Neuronal stem cell (in vitro differentiated cells): ENCODE data around the gene PATZ1.

Experiments used
- DNase-seq: peaks from one replicate; pipeline ENCODE4 v3.0.0-alpha.2; 2013; ENCODE audit warnings: low spot score
- H2AFZ ChIP-seq: one replicate; pipeline ENCODE4 v1.6.1; 2013; ENCODE audit warnings: mild to moderate bottlenecking, low read length, inconsistent platforms
- H2AK5ac ChIP-seq: 2 replicates; pipeline ENCODE4 v1.6.1; 2013; ENCODE audit warnings: low read depth, mild to moderate bottlenecking, inconsistent platforms, low read length, moderate library complexity, mixed read lengths
- H2BK120ac ChIP-seq: 2 replicates; pipeline ENCODE4 v1.6.1; 2013; ENCODE audit warnings: low read depth, mild to moderate bottlenecking, inconsistent platforms, low read length, moderate library complexity, mixed read lengths
- H2BK12ac ChIP-seq: one replicate; pipeline ENCODE4 v1.6.1; 2013; ENCODE audit warnings: low read length, inconsistent platforms
- H2BK15ac ChIP-seq: 2 replicates; pipeline ENCODE4 v1.6.1; 2013; ENCODE audit warnings: mild to moderate bottlenecking, low read length, inconsistent platforms, mixed read lengths
- H2BK5ac ChIP-seq: one replicate; pipeline ENCODE4 v1.6.1; 2013; ENCODE audit warnings: inconsistent platforms, mild to moderate bottlenecking, low read length, moderate library complexity
- H3K14ac ChIP-seq: one replicate; pipeline ENCODE4 v1.6.1; 2013; ENCODE audit warnings: low read length, inconsistent platforms
- H3K18ac ChIP-seq: 2 replicates; pipeline ENCODE4 v1.6.1; 2013; ENCODE audit warnings: low read length, inconsistent platforms
- H3K23ac ChIP-seq: 2 replicates; pipeline ENCODE4 v1.6.1; 2013; ENCODE audit warnings: low read depth, mild to moderate bottlenecking, mixed read lengths, low read length, inconsistent platforms; ENCODE audit not compliant: poor library complexity
- H3K27ac ChIP-seq: replicated peaks from 3 replicates; pipeline ENCODE4 v1.5.1; 2013; ENCODE audit warnings: low read length, inconsistent platforms
- H3K27me3 ChIP-seq, 3 experiments: 2 replicates each; pipeline ENCODE4 v1.6.1; 2013; ENCODE audit warnings: low read length in 3 of 3, mild to moderate bottlenecking in 2 of 3, inconsistent platforms in 1 of 3, low read depth in 1 of 3, mixed read lengths in 1 of 3, moderate library complexity in 1 of 3; ENCODE audit not compliant: control insufficient read depth in 3 of 3, insufficient read depth in 3 of 3
- H3K36me3 ChIP-seq, 2 donors: replicated peaks in 1 of 2; 2 replicates each; pipeline ENCODE4 v1.6.1; 2013; ENCODE audit warnings: low read length in 2 of 2; ENCODE audit not compliant: control insufficient read depth in 2 of 2, insufficient read depth in 2 of 2
- H3K4ac ChIP-seq: 2 replicates; pipeline ENCODE4 v1.6.1; 2013; ENCODE audit warnings: inconsistent platforms, mild to moderate bottlenecking, low read length, moderate library complexity
- H3K4me1 ChIP-seq, 2 donors: 1 replicate in 1 of 2; 2 replicates in 1 of 2; pipeline ENCODE4 v1.6.1; 2013; ENCODE audit warnings: low read length in 2 of 2, low read depth in 1 of 2; ENCODE audit not compliant: control insufficient read depth in 2 of 2, insufficient read depth in 1 of 2
- H3K4me2 ChIP-seq: one replicate; pipeline ENCODE4 v1.6.1; 2013; ENCODE audit warnings: mild to moderate bottlenecking, low read length, inconsistent platforms; ENCODE audit not compliant: insufficient read depth, poor library complexity, severe bottlenecking
- H3K4me3 ChIP-seq, 2 donors: 2 replicates each; pipeline ENCODE4 v1.5.1; 2013; ENCODE audit warnings: low read length in 2 of 2, mild to moderate bottlenecking in 2 of 2, inconsistent platforms in 1 of 2, moderate library complexity in 1 of 2
- H3K79me1 ChIP-seq: one replicate; pipeline ENCODE4 v1.6.1; 2013; ENCODE audit warnings: low read depth, mild to moderate bottlenecking, inconsistent platforms, low read length, moderate library complexity
- H3K9ac ChIP-seq: one replicate; pipeline ENCODE4 v1.6.1; 2013; ENCODE audit warnings: mild to moderate bottlenecking, low read depth, low read length, inconsistent platforms; ENCODE audit not compliant: poor library complexity
- H3K9me3 ChIP-seq, 2 donors: replicated peaks in 1 of 2; 2 replicates each; pipeline versions ENCODE3 to v1.6.1; 2013; ENCODE audit warnings: low read length in 2 of 2, mild to moderate bottlenecking in 2 of 2, inconsistent platforms in 1 of 2, low read depth in 1 of 2, mixed read lengths in 1 of 2, moderate library complexity in 1 of 2; ENCODE audit not compliant: control insufficient read depth in 2 of 2, insufficient read depth in 1 of 2
- H4K8ac ChIP-seq: one replicate; pipeline ENCODE4 v1.6.1; 2013; ENCODE audit warnings: low read depth, mild to moderate bottlenecking, inconsistent platforms, low read length, moderate library complexity
- H4K91ac ChIP-seq: one replicate; pipeline ENCODE4 v1.6.1; 2013; ENCODE audit warnings: low read length, low read depth, mild to moderate bottlenecking, inconsistent platforms; ENCODE audit not compliant: poor library complexity
- WGBS, 2 donors: extraction: QIAGEN DNeasy Blood & Tissue Kit; methylation state at CpG; one replicate each; pipeline ENCODE4 v1.1.7; 2013; ENCODE audit warnings: missing lambda C conversion rate in 2 of 2, mixed read lengths in 1 of 2; ENCODE audit not compliant: insufficient read length in 2 of 2, insufficient replicate concordance in 1 of 2; ENCODE audit errors: extremely low coverage in 2 of 2; 5-methylcytosine and 5-hydroxymethylcytosine counted together

The PATZ1 gene

DNA sequence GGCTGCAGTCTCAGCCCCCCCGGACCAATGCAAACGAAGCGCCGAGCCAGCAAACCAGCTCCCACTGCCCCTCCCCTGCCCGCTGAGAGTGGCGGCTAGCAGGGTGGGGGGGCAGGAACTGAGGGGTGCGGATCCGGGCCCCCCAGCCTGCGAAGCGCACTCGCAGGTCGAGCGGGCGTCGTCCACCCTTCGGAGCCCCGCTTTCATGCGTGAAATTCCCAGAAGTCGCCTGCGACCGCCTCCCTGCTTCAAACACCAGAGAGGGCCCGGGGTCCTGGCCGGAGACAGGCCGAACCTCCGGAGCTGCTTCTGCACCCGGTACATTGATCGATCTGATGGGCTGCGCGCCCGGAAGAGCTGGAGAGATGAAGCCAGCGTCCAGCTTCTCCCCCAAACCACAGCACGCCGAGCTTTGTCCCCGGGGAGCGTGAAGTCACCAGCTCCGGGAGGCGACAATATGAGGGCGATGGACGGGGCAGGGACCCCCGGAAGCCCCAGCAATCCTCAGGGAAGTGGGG is 646 bp upstream of the PATZ1 start:
- peak overlapping the region; percentile 38 for H4K91ac ChIP-seq
- peak overlapping the region; percentile 96 for H3K27ac ChIP-seq
- peak overlapping the region; percentile 92 for H3K4me2 ChIP-seq
- peak overlapping the region; percentile 96 for H2BK5ac ChIP-seq
- H4K8ac ChIP-seq = no peak overlapping the region
- peak overlapping the region; percentile 62 to 89 for H3K4me3 ChIP-seq
- H2AK5ac ChIP-seq = peak overlapping the region; percentile 85
- peaks cover 23 to 43% of the 10 kb centered on the region in 2 donors for H3K4me1 ChIP-seq
- peak overlapping the region; percentile 76 for H2AFZ ChIP-seq
- H3K18ac ChIP-seq = peak overlapping the region; percentile 96
- H2BK12ac ChIP-seq = no peak overlapping the region
- WGBS, 2 donors = no CpG with 5 or more reads among the region's 40 CpGs
- peak overlapping the region; percentile 87 for H3K14ac ChIP-seq
- DNase-seq = peak; percentile 65
- no peaks in the 10 kb centered on the region for H3K27me3 ChIP-seq
- peaks cover 16% of the 10 kb centered on the region for H3K79me1 ChIP-seq
- peak overlapping the region; percentile 87 for H3K9ac ChIP-seq
- peaks cover 1 to 7% of the 10 kb centered on the region in 2 donors for H3K9me3 ChIP-seq
- peak overlapping the region; percentile 97 for H3K4ac ChIP-seq
- H3K23ac ChIP-seq = peak overlapping the region; percentile 58
- H2BK120ac ChIP-seq = peak overlapping the region; percentile 77
- H3K36me3 ChIP-seq = peaks cover 8 to 29% of the 10 kb centered on the region in 2 donors
- H2BK15ac ChIP-seq = peak overlapping the region; percentile 88

DNA sequence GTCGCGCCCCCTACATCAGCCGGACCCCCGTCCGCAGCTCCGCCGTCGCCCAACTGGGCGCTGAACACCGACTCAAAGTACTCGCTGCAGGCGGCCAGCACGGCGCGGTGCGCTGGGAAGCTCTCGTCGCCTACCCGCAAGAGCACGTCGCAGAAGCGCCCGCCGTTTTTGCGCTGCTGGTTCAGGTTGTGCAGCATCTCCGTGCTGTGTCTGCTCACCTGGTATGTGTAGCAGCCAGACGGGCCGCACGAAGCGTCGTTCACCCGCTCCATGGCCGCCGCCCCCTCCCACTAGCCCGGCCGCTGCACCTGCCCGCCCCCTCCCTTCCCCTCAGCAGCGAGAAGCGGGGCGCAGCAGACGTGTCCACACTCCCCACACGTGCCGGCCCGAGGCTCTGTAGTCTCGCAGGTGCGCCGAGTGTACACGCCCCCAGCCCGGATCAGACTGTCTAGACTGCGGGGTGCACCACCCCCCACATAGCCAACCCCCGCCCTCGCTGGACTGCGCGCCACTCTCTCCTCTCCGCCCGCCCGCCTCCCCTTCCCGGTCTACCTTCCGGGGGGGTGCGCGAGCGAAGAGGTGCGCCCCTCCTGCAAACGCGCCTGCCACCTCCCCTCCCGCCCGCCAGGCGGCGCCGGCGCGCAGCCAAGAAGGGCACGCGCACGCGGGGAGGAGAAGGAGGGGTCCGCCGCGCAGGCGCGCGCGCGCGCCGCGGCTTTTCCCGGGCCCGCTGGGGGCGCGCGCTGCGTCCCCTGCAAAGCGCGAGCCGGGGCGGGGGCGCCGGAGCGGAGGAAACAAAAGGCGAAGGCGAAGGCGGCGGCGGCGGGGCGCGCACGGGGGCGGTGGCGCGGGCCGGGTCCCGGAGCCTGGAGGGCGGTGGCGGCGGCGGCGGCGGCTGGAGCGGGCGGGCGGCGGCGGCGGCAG is 553 bp downstream of the PATZ1 start:
- Histone ChIP-seq H3K9me3 (peaks cover 1 to 7% of the 10 kb centered on the region in 2 donors), H3K18ac (peak overlapping the region; percentile 99), H3K79me1 (peaks cover 18% of the 10 kb centered on the region), H3K14ac (peak overlapping the region; percentile 83), H2AK5ac (peak overlapping the region; percentile 100), H3K36me3 (peaks cover 18 to 41% of the 10 kb centered on the region in 2 donors), H2BK12ac (peak overlapping the region; percentile 98), H2BK5ac (peak overlapping the region; percentile 96), H2BK120ac (peak overlapping the region; percentile 75), H3K4me2 (peak overlapping the region; percentile 93), H3K27ac (peak overlapping the region; percentile 90), H2AFZ (peak overlapping the region; percentile 87), H3K9ac (peak overlapping the region; percentile 94), H3K27me3 (no peaks in the 10 kb centered on the region), H3K4me3 (peak overlapping the region; percentile 62 to 82), H4K91ac (peak overlapping the region; percentile 60), H2BK15ac (peak overlapping the region; percentile 99), H4K8ac (peak overlapping the region; percentile 93), H3K4me1 (peaks cover 32 to 46% of the 10 kb centered on the region in 2 donors), H3K23ac (peak overlapping the region; percentile 94), H3K4ac (peak overlapping the region; percentile 79)
- peak; percentile 96 for DNase-seq
- WGBS, 2 donors = no CpG with 5 or more reads among the region's 126 CpGs

DNA sequence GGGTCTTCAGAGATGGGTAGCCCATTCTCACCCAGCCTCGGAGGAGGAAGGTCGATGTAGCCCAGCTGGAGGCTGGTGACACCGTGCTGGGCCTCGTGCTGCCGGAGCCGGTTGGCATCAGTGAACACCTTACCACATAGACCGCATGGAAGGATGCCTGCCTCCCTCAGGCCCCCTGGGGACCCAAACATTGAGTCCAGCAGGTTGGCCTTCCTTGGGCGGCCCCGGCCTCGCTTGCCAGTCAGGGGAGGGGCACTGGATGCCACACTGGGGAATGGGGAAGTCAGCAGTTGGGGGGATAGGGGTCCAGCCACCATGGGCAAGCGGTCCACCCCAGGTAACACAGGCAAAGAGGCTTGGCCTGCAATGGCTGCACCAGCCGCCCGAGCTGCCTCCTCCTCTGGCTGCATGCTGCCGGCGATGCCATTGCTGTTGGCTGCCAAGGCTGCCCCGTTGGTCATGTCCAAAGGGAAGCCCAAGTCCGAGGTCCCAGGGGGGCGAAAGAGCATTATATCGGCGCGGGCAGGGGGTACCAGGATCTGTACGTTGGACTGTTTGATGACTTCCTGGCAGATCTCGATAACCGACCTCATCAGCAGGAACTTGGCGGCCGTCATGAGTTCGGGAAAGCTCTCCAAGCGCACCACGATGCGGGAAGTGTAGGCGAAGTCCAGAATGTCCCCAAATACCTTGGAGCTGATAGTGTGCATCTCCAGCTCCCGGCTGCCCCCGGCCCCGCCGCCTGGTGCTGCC is 1.4 kb downstream of the PATZ1 start:
- peak overlapping the region; percentile 91 for H3K27ac ChIP-seq
- DNase-seq = peak; percentile 18

More for the DNA sequence above, 1.4 kb downstream of the PATZ1 start:
- Histone ChIP-seq H2BK15ac (peak overlapping the region; percentile 99), H2BK120ac (peak overlapping the region; percentile 75), H3K23ac (peak overlapping the region; percentile 94), H3K14ac (peak overlapping the region; percentile 83), H3K4me1 (peaks cover 39 to 43% of the 10 kb centered on the region in 2 donors), H3K9ac (peak overlapping the region; percentile 92), H3K27me3 (no peaks in the 10 kb centered on the region), H3K4me2 (peak overlapping the region; percentile 93), H3K18ac (peak overlapping the region; percentile 99), H2AFZ (no peak overlapping the region), H2BK5ac (peak overlapping the region; percentile 96), H2BK12ac (peak overlapping the region; percentile 98), H4K91ac (peak overlapping the region; percentile 67), H3K4me3 (peak overlapping the region; percentile 62 to 82), H3K79me1 (peaks cover 20% of the 10 kb centered on the region), H3K4ac (peak overlapping the region; percentile 99), H2AK5ac (peak overlapping the region; percentile 100), H3K36me3 (peaks cover 26 to 49% of the 10 kb centered on the region in 2 donors), H4K8ac (peak overlapping the region; percentile 93), H3K9me3 (peaks cover 1 to 7% of the 10 kb centered on the region in 2 donors)
- WGBS, 2 donors = no CpG with 5 or more reads among the region's 35 CpGs
